Vagina (tissue), 2 donors: ENCODE results near the gene LMCD1.

Source experiments
- POLR2A ChIP-seq, 2 donors: fragments of 450-650 bp; IDR thresholded peaks; one replicate each; pipeline ENCODE4 v1.6.1; 2017; ENCODE audit warnings: antibody characterized with exemption in 2 of 2, mild to moderate bottlenecking in 2 of 2, moderate library complexity in 2 of 2
- POLR2AphosphoS5 ChIP-seq, 2 donors: sonication (generic); formaldehyde crosslinking; IDR thresholded peaks; one replicate each; pipeline ENCODE4 v1.9.0; 2017; ENCODE audit warnings: antibody characterized with exemption in 2 of 2, mild to moderate bottlenecking in 2 of 2, low read depth in 1 of 2; ENCODE audit not compliant: insufficient read depth in 1 of 2
- TF ChIP-seq, protein P1 (sequence below), 3 experiments: fragments of 450-650 bp in 2 of 3; fragments of 200-600 bp in 1 of 3; sonication (generic) in 1 of 3; IDR thresholded peaks; one replicate each; pipeline ENCODE4 v1.5.1; 2017 to 2019; ENCODE audit warnings: antibody characterized with exemption in 3 of 3, mild to moderate bottlenecking in 2 of 3, moderate library complexity in 2 of 3

DNA sequence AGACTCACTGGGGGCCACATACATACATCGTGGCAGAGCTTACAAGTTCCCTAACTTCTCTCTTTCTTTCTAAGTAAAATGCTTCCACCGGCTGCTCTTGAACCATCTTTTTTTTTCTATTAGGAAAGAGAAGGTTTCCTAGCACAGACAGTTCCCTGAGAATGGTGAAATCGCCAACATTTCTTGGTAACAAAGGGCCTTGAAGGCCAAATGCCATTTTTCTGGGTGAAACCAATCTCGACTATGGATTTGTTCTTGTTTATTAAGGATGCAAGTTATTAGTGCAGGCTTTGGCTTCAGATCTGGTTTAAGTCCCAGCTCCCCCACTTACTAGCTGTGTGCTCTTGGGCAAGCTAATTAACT lies 3.0 kb downstream of the LMCD1 start:
- TF ChIP-seq, protein P1, sequence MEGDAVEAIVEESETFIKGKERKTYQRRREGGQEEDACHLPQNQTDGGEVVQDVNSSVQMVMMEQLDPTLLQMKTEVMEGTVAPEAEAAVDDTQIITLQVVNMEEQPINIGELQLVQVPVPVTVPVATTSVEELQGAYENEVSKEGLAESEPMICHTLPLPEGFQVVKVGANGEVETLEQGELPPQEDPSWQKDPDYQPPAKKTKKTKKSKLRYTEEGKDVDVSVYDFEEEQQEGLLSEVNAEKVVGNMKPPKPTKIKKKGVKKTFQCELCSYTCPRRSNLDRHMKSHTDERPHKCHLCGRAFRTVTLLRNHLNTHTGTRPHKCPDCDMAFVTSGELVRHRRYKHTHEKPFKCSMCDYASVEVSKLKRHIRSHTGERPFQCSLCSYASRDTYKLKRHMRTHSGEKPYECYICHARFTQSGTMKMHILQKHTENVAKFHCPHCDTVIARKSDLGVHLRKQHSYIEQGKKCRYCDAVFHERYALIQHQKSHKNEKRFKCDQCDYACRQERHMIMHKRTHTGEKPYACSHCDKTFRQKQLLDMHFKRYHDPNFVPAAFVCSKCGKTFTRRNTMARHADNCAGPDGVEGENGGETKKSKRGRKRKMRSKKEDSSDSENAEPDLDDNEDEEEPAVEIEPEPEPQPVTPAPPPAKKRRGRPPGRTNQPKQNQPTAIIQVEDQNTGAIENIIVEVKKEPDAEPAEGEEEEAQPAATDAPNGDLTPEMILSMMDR (IDR thresholded peaks at IDR 0.05) = no peak
- no peak for TF ChIP-seq POLR2AphosphoS5 (IDR thresholded peaks at IDR 0.05; ENCODE audit: insufficient read depth in 1 of 2, low read depth in 1 of 2)
- TF ChIP-seq POLR2A (IDR thresholded peaks at IDR 0.05) = no peak
